Lung (tissue), 12 donors: ENCODE data around the gene GPRIN3. TPM values are rescaled to one million over a fixed set of nuclear protein-coding genes. Genes with fewer than 3 reads are reported as not detected.

Experiments used
- ATAC-seq: fragments of 200-7000 bp; cut with Tn5 transposase; one replicate; pipeline ENCODE4 v1.9.1; 2020; ENCODE audit warnings: moderate number of reproducible peaks; ENCODE audit not compliant: insufficient read depth, low FRiP score
- DNase-seq, 3 donors: peaks; one replicate each; pipeline ENCODE4 v3.0.0-alpha.2; 2013 to 2017
- H3K27ac ChIP-seq, 2 donors: one replicate each; pipeline ENCODE4 v1.5.1; 2013; ENCODE audit warnings: mild to moderate bottlenecking in 2 of 2, moderate library complexity in 2 of 2, control low read depth in 1 of 2, inconsistent platforms in 1 of 2, low read depth in 1 of 2, low read length in 1 of 2
- H3K27me3 ChIP-seq, 3 donors: one replicate each; pipeline ENCODE4 v1.5.1; 2013; ENCODE audit warnings: low read length in 2 of 3; ENCODE audit not compliant: control insufficient read depth in 3 of 3, insufficient read depth in 3 of 3
- H3K36me3 ChIP-seq, 4 donors: one replicate each; pipeline ENCODE4 v1.5.1; 2013; ENCODE audit warnings: low read length in 4 of 4, mild to moderate bottlenecking in 1 of 4, moderate library complexity in 1 of 4; ENCODE audit not compliant: control insufficient read depth in 4 of 4, insufficient read depth in 4 of 4
- H3K4me1 ChIP-seq, 5 donors: one replicate each; pipeline ENCODE4 v1.5.1; 2013; ENCODE audit warnings: low read length in 5 of 5, mild to moderate bottlenecking in 2 of 5, moderate library complexity in 1 of 5; ENCODE audit not compliant: control insufficient read depth in 5 of 5, insufficient read depth in 5 of 5
- H3K4me3 ChIP-seq: one replicate; pipeline ENCODE4 v1.5.1; 2013; ENCODE audit warnings: mild to moderate bottlenecking, control low read depth, moderate library complexity
- H3K9ac ChIP-seq, 2 donors: one replicate each; pipeline ENCODE4 v1.5.1; 2013; ENCODE audit warnings: low read length in 2 of 2, control low read depth in 1 of 2; ENCODE audit not compliant: insufficient read depth in 1 of 2
- H3K9me3 ChIP-seq, 4 donors: one replicate each; pipeline ENCODE4 v1.5.1; 2013; ENCODE audit warnings: low read length in 3 of 4, mild to moderate bottlenecking in 1 of 4, moderate library complexity in 1 of 4; ENCODE audit not compliant: control insufficient read depth in 4 of 4, insufficient read depth in 3 of 4
- CTCF ChIP-seq: IDR thresholded peaks from 2 replicates; pipeline ENCODE4 v1.5.1; 2012; ENCODE audit warnings: mild to moderate bottlenecking; ENCODE audit errors: control extremely low read depth, extremely low read depth
- WGBS, 2 donors: extraction: QIAGEN DNeasy Blood & Tissue Kit; methylation state at CpG; one replicate each; pipeline ENCODE4 v1.1.7; 2013; 5-methylcytosine and 5-hydroxymethylcytosine counted together
- polyA plus RNA-seq, 2 donors: library from polyadenylated mRNA; stranded (reverse); fragments of 200-250 nt; gene quantifications; one replicate each; pipeline ENCODE4 v1.2.1, GENCODE V29; 2013
- total RNA-seq, 2 donors: library from RNA; depleted of rRNA in 1 of 2; stranded (reverse); fragments of >200 nt in 1 of 2; gene quantifications; one replicate each; pipeline ENCODE4 v1.2.1, GENCODE V29; 2014 to 2021
- donor health status: control.
- donor health status: control.
- donor health status: Bipolar disorder and iron deficiency.
- donor health status: healthy.
- donor health status: DM: yes; HTN: yes; CAD: no.

GPRIN3 gene
- total and polyA plus RNA-seq, 4 donors = 1.6 to 14.4 (median 4.3) TPM

DNA sequence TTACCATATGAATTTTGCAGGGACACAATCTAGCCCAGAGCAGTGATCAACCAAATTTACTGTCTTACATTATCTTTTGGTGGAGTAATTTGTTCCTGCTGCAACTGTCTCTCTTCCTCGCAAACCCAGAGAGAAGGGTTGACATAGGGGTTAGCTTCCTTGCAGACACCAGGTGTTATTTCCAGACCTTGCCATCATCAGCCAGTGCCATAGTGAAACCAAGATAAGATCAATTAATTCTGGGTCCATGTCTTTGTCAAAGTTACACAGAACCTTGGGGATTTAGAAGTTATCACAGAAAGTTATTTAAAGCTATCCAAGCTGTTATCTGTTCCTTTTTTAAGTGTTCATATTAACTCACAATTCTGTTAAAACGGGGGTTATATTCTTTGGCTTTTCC is 23.6 kb upstream of the GPRIN3 start:
- H3K36me3 ChIP-seq = no peaks in the 10 kb centered on the region
- WGBS, 2 donors = 52 to 82% methylated on average over 2 of the region's 2 CpGs
- no peak for DNase-seq
- H3K27ac ChIP-seq = no peak overlapping the region
- peaks cover 0 to 4% (median 0%) of the 10 kb centered on the region in 4 donors for H3K9me3 ChIP-seq
- H3K4me1 ChIP-seq = no peaks in the 10 kb centered on the region
- no peak overlapping the region for H3K4me3 ChIP-seq
- no peaks in the 10 kb centered on the region for H3K27me3 ChIP-seq
- no peak for TF ChIP-seq CTCF
- H3K9ac ChIP-seq = no peak overlapping the region
- no peak for ATAC-seq

DNA sequence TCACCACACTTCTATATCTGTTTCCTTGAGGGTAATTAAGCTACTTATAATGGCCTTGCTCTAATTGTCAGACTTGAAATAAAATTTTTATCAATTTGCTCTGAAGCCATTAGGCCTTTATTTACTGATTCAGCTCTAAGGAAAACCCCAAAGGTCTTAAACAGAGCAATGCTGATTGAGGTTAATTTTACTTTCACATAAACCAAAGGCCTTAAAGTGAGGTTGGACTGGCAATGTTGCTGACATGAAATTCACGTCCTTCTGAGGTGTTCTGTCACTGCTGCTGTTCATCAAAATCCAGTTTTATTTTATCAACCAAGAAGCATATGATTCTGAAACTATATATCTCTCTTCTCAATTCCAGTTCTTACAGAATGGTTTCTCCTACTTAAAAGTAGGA is 21.7 kb upstream of the GPRIN3 start:
- ATAC-seq (no peak), DNase-seq (no peak)
- no peak overlapping the region for H3K4me3 ChIP-seq
- H3K4me1 ChIP-seq = no peaks in the 10 kb centered on the region
- no peaks in the 10 kb centered on the region for H3K27me3 ChIP-seq
- TF ChIP-seq CTCF = no peak
- H3K9me3 ChIP-seq = peaks cover 0 to 4% (median 0%) of the 10 kb centered on the region in 4 donors
- WGBS, 2 donors = 86 to 90% methylated on average over 1 of the region's 1 CpG
- no peak overlapping the region for H3K9ac ChIP-seq
- no peaks in the 10 kb centered on the region for H3K36me3 ChIP-seq
- no peak overlapping the region for H3K27ac ChIP-seq

GRCh38 chr4:89324671-89325070 is 17.1 kb upstream of the GPRIN3 start:
- Histone ChIP-seq H3K9me3 (peaks cover 0 to 4% (median 0%) of the 10 kb centered on the region in 4 donors), H3K4me3 (no peak overlapping the region), H3K27ac (peak overlapping the region in 1 of 2 donors; percentile 6), H3K9ac (no peak overlapping the region), H3K27me3 (no peaks in the 10 kb centered on the region), H3K36me3 (no peaks in the 10 kb centered on the region), H3K4me1 (no peaks in the 10 kb centered on the region)
- TF ChIP-seq CTCF = no peak
- ATAC-seq = peak; percentile 78
- peak in 1 of 3 donors; percentile 18 for DNase-seq
- 9 to 18% methylated on average over 2 of the region's 2 CpGs for WGBS, 2 donors

DNA sequence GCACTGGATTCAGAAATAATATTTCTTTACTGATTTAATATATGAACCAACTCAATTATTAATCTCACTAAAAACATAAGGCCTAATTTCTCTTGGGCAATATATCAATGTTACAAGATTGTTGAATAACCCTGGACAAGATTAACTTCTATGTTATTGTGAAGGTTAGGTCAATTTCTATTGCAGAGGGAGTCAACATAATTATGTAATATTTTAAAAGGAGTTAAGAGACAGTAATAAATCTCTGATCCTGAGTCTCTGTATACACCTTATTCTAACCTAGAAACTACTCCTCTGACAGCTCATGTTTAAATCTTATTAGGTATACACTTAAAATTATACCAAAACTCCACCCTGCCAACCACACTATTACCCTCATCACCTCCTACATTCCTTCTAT is 15.1 kb upstream of the GPRIN3 start:
- H3K27ac ChIP-seq = no peak overlapping the region
- no peaks in the 10 kb centered on the region for H3K27me3 ChIP-seq
- no peak for DNase-seq
- no peak for TF ChIP-seq CTCF
- ATAC-seq = no peak
- no peaks in the 10 kb centered on the region for H3K36me3 ChIP-seq
- no peak overlapping the region for H3K9ac ChIP-seq
- H3K4me3 ChIP-seq = no peak overlapping the region
- no peaks in the 10 kb centered on the region for H3K9me3 ChIP-seq
- peaks cover 0 to 4% (median 0%) of the 10 kb centered on the region in 5 donors for H3K4me1 ChIP-seq
